HepG2 (cell line): ENCODE measurements around the gene NUBP2. TPM values are rescaled to one million over a fixed set of nuclear protein-coding genes. Genes with fewer than 3 reads are reported as not detected.

Source experiments
- ATAC-seq: fragments of 200-7000 bp; cut with Tn5 transposase; 3 replicates; pipeline ENCODE4 v1.9.1; 2020; ENCODE audit warnings: mild to moderate bottlenecking, moderate library complexity
- BruUV-seq: library from RNA; stranded (reverse); fragments of 400-500 nt; replicated peaks from 2 replicates; lab custom pipeline; 2021; lab: Mats Ljungman, UMichigan
- CTCF ChIA-PET: fragments of 300-600 bp; formaldehyde crosslinking; extraction: SDS; loops from one replicate; lab custom pipeline; 2021; ENCODE audit warnings: low total read pairs, inconsistent platforms, low intra/inter-chr PET ratio; lab: Yijun Ruan, JAX
- POLR2A ChIA-PET: fragments of 350-600 bp; sonication (Branson Sonifier 250); formaldehyde crosslinking; loops from one replicate; lab custom pipeline; 2020; ENCODE audit warnings: antibody characterized with exemption, inconsistent platforms; lab: Yijun Ruan, JAX
- DNase-seq: peaks from one replicate; pipeline ENCODE4 v3.0.0-alpha.2; 2015; ENCODE audit warnings: low spot score
- FAIRE-seq: peaks from 3 replicates; lab custom pipeline; 2011; peaks lifted over from hg19 to GRCh38; lab: Jason Lieb, UNC
- H2AFZ ChIP-seq: one replicate; pipeline ENCODE4 v1.6.1; 2011; ENCODE audit warnings: low read length, inconsistent platforms
- H3K27ac ChIP-seq: fragments of 300-600 bp; 3 replicates; pipeline ENCODE4 v1.8.0; 2011; ENCODE audit warnings: mixed run types, mild to moderate bottlenecking, mixed read lengths, low read length, inconsistent platforms; ENCODE audit not compliant: insufficient read depth; ENCODE audit errors: extremely low read length
- H3K27me3 ChIP-seq, 2 experiments: fragments of 200-600 bp in 1 of 2; 2 replicates in 1 of 2; 3 replicates in 1 of 2; pipeline versions ENCODE4 v1.6.0 to v1.8.0; 2011; ENCODE audit warnings: low read length in 2 of 2, mild to moderate bottlenecking in 2 of 2, moderate library complexity in 2 of 2, inconsistent platforms in 1 of 2; ENCODE audit not compliant: insufficient read depth in 2 of 2, control insufficient read depth in 1 of 2
- H3K36me3 ChIP-seq, 2 experiments: fragments of 200-600 bp in 1 of 2; replicated peaks in 1 of 2; 2 replicates in 1 of 2; 3 replicates in 1 of 2; pipeline versions ENCODE4 v1.5.1 to v1.8.0; 2011; ENCODE audit warnings: low read length in 2 of 2, inconsistent platforms in 1 of 2; ENCODE audit not compliant: insufficient read depth in 2 of 2, control insufficient read depth in 1 of 2
- H3K4me1 ChIP-seq: 2 replicates; pipeline ENCODE4 v1.5.1; 2012; ENCODE audit warnings: low read length, inconsistent platforms; ENCODE audit not compliant: insufficient read depth
- H3K4me2 ChIP-seq: 2 replicates; pipeline ENCODE4 v1.6.0; 2011; ENCODE audit warnings: low read depth, low read length, inconsistent platforms
- H3K4me3 ChIP-seq, 3 experiments: fragments of 200-600 bp in 1 of 3; sonication (generic), shearing (Covaris generic) in 1 of 3; replicated peaks in 1 of 3; 2 replicates each; pipeline ENCODE4 v1.5.1; 2011 to 2016; ENCODE audit warnings: low read length in 3 of 3, inconsistent platforms in 2 of 3, low read depth in 2 of 3, mild to moderate bottlenecking in 2 of 3, control low read depth in 1 of 3, mixed read lengths in 1 of 3; ENCODE audit not compliant: insufficient read depth in 1 of 3
- H3K79me2 ChIP-seq: one replicate; pipeline ENCODE4 v1.6.1; 2011; ENCODE audit warnings: low read length, inconsistent platforms; ENCODE audit not compliant: insufficient read depth
- H3K9ac ChIP-seq: 2 replicates; pipeline ENCODE4 v1.6.0; 2011; ENCODE audit warnings: mild to moderate bottlenecking, low read depth, low read length, inconsistent platforms; ENCODE audit not compliant: insufficient read depth
- H3K9me3 ChIP-seq: 2 replicates; pipeline ENCODE4 v1.5.1; 2012; ENCODE audit warnings: mild to moderate bottlenecking, low read length
- H4K20me1 ChIP-seq: 2 replicates; pipeline ENCODE4 v1.6.0; 2011; ENCODE audit warnings: inconsistent platforms, mild to moderate bottlenecking, low read length, moderate library complexity; ENCODE audit not compliant: insufficient read depth
- BCL6 ChIP-seq: IDR thresholded peaks from 2 replicates; pipeline ENCODE4 v1.6.1; 2016; ENCODE audit warnings: missing genetic modification reagents, missing compliant biosample characterization
- CC2D1A ChIP-seq: sonication (generic); formaldehyde crosslinking; IDR thresholded peaks from 2 replicates; pipeline ENCODE4 v1.8.1; 2023; ENCODE audit warnings: mild to moderate bottlenecking, missing genetic modification reagents
- DNMT3B ChIP-seq: conservative IDR thresholded peaks from 2 replicates; pipeline ENCODE4 v1.6.1; 2016; ENCODE audit warnings: missing biosample characterization, control low read depth
- LCORL ChIP-seq, 2 experiments: fragments of 450-650 bp in 1 of 2; sonication (generic) in 1 of 2; formaldehyde crosslinking in 1 of 2; IDR thresholded peaks; 2 replicates each; pipeline versions ENCODE4 v1.5.0 to v1.6.1; 2017 to 2020; ENCODE audit warnings: antibody characterized with exemption in 1 of 2, missing genetic modification reagents in 1 of 2
- MTF2 ChIP-seq: sonication (generic); formaldehyde crosslinking; IDR thresholded peaks from 2 replicates; pipeline ENCODE4 v1.5.0; 2020; ENCODE audit warnings: missing genetic modification reagents, borderline replicate concordance
- NFKB2 ChIP-seq: sonication (generic); formaldehyde crosslinking; IDR thresholded peaks from 2 replicates; pipeline ENCODE4 v1.4.0; 2020; ENCODE audit warnings: missing genetic modification reagents, borderline replicate concordance
- SMAD3 ChIP-seq: sonication (generic); formaldehyde crosslinking; IDR thresholded peaks from 2 replicates; pipeline ENCODE4 v1.4.0; 2020; ENCODE audit warnings: missing genetic modification reagents
- SP4 ChIP-seq: sonication (generic); formaldehyde crosslinking; IDR thresholded peaks from 2 replicates; pipeline ENCODE4 v1.8.1; 2023; ENCODE audit warnings: mild to moderate bottlenecking, missing genetic modification reagents
- ZFP90 ChIP-seq: sonication (generic); formaldehyde crosslinking; IDR thresholded peaks from 2 replicates; pipeline ENCODE4 v1.8.0; 2022; ENCODE audit warnings: missing genetic modification reagents, mild to moderate bottlenecking, inconsistent platforms, borderline replicate concordance
- ZNF781 ChIP-seq: sonication (generic); formaldehyde crosslinking; IDR thresholded peaks from 2 replicates; pipeline ENCODE4 v1.5.1; 2020; ENCODE audit warnings: borderline replicate concordance, mild to moderate bottlenecking, missing genetic modification reagents; ENCODE audit errors: not compliant biosample characterization
- WGBS: methylation state at CpG from one replicate; pipeline ENCODE4 v1.1.6; 2017; ENCODE audit warnings: low lambda C conversion rate; 5-methylcytosine and 5-hydroxymethylcytosine counted together
- in situ Hi-C: cut with HindIII; loops from 2 replicates; pipeline ENCODE4 v1.10.0; 2017; ENCODE audit warnings: low pct_unique_long_range_greater_than_20kb; ENCODE audit not compliant: extremely low pct_ligation_motif_present
- intact Hi-C: fragments of 100-400 bp; cut with micrococcal nuclease; formaldehyde crosslinking; loops from one replicate; pipeline ENCODE4 v1.10.0; 2022; ENCODE audit not compliant: unreplicated experiment
- polyA plus RNA-seq, 8 experiments: library from polyadenylated mRNA; depleted of rRNA in 3 of 8; stranded (reverse) in 7 of 8; unstranded in 1 of 8; fragments of >200 nt; fragmentation: Illumina TruSeq in 4 of 8; extraction: Trizol in 4 of 8; gene quantifications; 2 replicates each; pipeline versions ENCODE4 v1.2.1 to v1.2.3, GENCODE V29; 2011 to 2016; ENCODE audit warnings: low read depth in 4 of 8, missing spikeins in 1 of 8, mixed read lengths in 1 of 8; ENCODE audit not compliant: insufficient read depth in 1 of 8
- total RNA-seq, 5 experiments: library from RNA; depleted of rRNA; stranded (reverse); fragments of >200 nt; fragmentation: Illumina TruSeq; extraction: Trizol; gene quantifications; 2 replicates each; pipeline ENCODE4 v1.2.3, GENCODE V29; 2016; ENCODE audit warnings: low read depth in 1 of 5
- TF ChIP-seq, protein P1 (sequence below): sonication (generic); formaldehyde crosslinking; IDR thresholded peaks from 2 replicates; pipeline ENCODE4 v1.4.0; 2020; ENCODE audit warnings: low read depth, missing genetic modification reagents
- TF ChIP-seq, protein P2 (sequence below): sonication (generic); formaldehyde crosslinking; IDR thresholded peaks from 2 replicates; pipeline ENCODE4 v1.4.0; 2020; ENCODE audit warnings: mild to moderate bottlenecking, missing genetic modification reagents
- TF ChIP-seq, protein P3 (sequence below): sonication (generic); formaldehyde crosslinking; IDR thresholded peaks from 2 replicates; pipeline ENCODE4 v1.8.0; 2022; ENCODE audit warnings: missing genetic modification reagents, mild to moderate bottlenecking, borderline replicate concordance
- TF ChIP-seq, protein P4 (sequence below): sonication (generic); formaldehyde crosslinking; IDR thresholded peaks from 2 replicates; pipeline ENCODE4 v1.8.1; 2023; ENCODE audit warnings: missing genetic modification reagents, inconsistent platforms, borderline replicate concordance

Gene NUBP2
- total and polyA plus RNA-seq, 2 of the 13 experiments (the other 11 are each of a cell fraction or from before 2014, with no cell fraction given): 25.7 to 61.5 TPM

DNA sequence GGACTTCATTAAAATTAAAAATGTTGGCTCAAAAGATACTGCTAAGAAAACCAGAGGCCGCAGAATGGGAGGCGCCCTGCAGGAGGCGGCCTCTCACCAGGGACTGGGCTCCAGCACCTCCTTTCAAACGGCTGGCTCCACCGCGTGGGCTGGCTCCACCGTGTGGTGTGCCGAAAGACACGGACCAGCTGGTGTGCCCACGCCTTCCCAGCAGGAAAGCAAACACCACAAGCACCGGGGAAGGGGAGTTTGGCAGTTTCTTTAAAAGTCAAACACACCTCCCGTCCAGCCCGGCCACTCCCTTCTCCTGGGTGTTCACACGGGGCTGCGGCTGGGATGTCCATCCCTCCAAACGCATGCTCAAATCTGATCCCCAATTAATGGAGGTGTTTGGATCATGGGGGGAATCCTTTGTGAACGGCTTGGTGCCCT is 30.0 kb downstream of the NUBP2 start:
- intact Hi-C loops: loop anchor here (1.0 to 5.0 kb wide), 3 partner anchors 18 to 40 kb away; partner anchors contain the start of genes EME2, MRPS34, NME3 and NUBP2
- ChIA-PET POLR2A (interaction anchor here (1.0 to 2.9 kb wide), 4 partner anchors 12 to 30 kb away, joined by 3 to 11 read pairs (median 4); partner anchors contain the start of genes NUBP2 and SPSB3), CTCF (interaction anchor here (0.6 to 1.8 kb wide), 6 partner anchors 11 to 120 kb away, joined by 3 to 11 read pairs (median 8); partner anchors contain the start of genes EME2, IGFALS, MRPS34 and NUBP2)
- peak; percentile 70 for DNase-seq
- no peak overlapping the region for H3K9ac ChIP-seq
- no peaks in the 10 kb centered on the region for H3K27me3 ChIP-seq
- peak; percentile 42 for FAIRE-seq
- WGBS: 38% methylated on average over 12 of the region's 17 CpGs
- peaks cover 5% of the 10 kb centered on the region; the same call in 1 of the 2 replicates for H4K20me1 ChIP-seq
- H3K9me3 ChIP-seq: no peaks in the 10 kb centered on the region
- peaks cover 10% of the 10 kb centered on the region for H3K4me1 ChIP-seq
- in situ Hi-C loops: no loop called here
- peaks cover 12 to 34% of the 10 kb centered on the region in 2 experiments; a peak in 4 of 5 replicates for H3K36me3 ChIP-seq
- H3K27ac ChIP-seq: no peak overlapping the region
- no TSS peak for BruUV-seq
- no peak overlapping the region for H2AFZ ChIP-seq
- peak; percentile 93 for ATAC-seq
- peak overlapping the region; percentile 34; the same call in 1 of the 2 replicates for H3K4me2 ChIP-seq
- H3K4me3 ChIP-seq: no peak overlapping the region
- no peaks in the 10 kb centered on the region for H3K79me2 ChIP-seq
- peak; percentile 41; the same call in 1 of the 2 replicates for TF ChIP-seq BCL6
- TF ChIP-seq, protein P1, sequence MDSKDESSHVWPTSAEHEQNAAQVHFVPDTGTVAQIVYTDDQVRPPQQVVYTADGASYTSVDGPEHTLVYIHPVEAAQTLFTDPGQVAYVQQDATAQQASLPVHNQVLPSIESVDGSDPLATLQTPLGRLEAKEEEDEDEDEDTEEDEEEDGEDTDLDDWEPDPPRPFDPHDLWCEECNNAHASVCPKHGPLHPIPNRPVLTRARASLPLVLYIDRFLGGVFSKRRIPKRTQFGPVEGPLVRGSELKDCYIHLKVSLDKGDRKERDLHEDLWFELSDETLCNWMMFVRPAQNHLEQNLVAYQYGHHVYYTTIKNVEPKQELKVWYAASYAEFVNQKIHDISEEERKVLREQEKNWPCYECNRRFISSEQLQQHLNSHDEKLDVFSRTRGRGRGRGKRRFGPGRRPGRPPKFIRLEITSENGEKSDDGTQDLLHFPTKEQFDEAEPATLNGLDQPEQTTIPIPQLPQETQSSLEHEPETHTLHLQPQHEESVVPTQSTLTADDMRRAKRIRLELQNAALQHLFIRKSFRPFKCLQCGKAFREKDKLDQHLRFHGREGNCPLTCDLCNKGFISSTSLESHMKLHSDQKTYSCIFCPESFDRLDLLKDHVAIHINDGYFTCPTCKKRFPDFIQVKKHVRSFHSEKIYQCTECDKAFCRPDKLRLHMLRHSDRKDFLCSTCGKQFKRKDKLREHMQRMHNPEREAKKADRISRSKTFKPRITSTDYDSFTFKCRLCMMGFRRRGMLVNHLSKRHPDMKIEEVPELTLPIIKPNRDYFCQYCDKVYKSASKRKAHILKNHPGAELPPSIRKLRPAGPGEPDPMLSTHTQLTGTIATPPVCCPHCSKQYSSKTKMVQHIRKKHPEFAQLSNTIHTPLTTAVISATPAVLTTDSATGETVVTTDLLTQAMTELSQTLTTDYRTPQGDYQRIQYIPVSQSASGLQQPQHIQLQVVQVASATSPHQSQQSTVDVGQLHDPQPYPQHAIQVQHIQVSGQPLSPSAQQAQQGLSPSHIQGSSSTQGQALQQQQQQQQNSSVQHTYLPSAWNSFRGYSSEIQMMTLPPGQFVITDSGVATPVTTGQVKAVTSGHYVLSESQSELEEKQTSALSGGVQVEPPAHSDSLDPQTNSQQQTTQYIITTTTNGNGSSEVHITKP (CRISPR knock-in tag): no peak
- TF ChIP-seq, protein P2, sequence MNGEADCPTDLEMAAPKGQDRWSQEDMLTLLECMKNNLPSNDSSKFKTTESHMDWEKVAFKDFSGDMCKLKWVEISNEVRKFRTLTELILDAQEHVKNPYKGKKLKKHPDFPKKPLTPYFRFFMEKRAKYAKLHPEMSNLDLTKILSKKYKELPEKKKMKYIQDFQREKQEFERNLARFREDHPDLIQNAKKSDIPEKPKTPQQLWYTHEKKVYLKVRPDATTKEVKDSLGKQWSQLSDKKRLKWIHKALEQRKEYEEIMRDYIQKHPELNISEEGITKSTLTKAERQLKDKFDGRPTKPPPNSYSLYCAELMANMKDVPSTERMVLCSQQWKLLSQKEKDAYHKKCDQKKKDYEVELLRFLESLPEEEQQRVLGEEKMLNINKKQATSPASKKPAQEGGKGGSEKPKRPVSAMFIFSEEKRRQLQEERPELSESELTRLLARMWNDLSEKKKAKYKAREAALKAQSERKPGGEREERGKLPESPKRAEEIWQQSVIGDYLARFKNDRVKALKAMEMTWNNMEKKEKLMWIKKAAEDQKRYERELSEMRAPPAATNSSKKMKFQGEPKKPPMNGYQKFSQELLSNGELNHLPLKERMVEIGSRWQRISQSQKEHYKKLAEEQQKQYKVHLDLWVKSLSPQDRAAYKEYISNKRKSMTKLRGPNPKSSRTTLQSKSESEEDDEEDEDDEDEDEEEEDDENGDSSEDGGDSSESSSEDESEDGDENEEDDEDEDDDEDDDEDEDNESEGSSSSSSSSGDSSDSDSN: peak; percentile 54
- TF ChIP-seq LCORL (IDR thresholded peaks at IDR 0.05): no peak
- TF ChIP-seq LCORL (CRISPR knock-in tag; IDR thresholded peaks at IDR 0.05): no peak
- TF ChIP-seq, protein P3, sequence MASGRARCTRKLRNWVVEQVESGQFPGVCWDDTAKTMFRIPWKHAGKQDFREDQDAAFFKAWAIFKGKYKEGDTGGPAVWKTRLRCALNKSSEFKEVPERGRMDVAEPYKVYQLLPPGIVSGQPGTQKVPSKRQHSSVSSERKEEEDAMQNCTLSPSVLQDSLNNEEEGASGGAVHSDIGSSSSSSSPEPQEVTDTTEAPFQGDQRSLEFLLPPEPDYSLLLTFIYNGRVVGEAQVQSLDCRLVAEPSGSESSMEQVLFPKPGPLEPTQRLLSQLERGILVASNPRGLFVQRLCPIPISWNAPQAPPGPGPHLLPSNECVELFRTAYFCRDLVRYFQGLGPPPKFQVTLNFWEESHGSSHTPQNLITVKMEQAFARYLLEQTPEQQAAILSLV (CRISPR knock-in tag): no peak
- TF ChIP-seq MTF2: no peak
- no peak for TF ChIP-seq ZNF781 (CRISPR knock-in tag)
- TF ChIP-seq CC2D1A (CRISPR knock-in tag): no peak
- TF ChIP-seq SP4: peak; percentile 29; the same call in 1 of the 2 replicates
- TF ChIP-seq SMAD3 (CRISPR knock-in tag): no peak
- peak; percentile 58; the same call in 1 of the 2 replicates for TF ChIP-seq NFKB2
- 0 out of 2 replicates have a peak, but pooled peaks have one; percentile 44 for TF ChIP-seq ZFP90
- TF ChIP-seq DNMT3B (CRISPR knock-in tag): no peak
- TF ChIP-seq, protein P4, sequence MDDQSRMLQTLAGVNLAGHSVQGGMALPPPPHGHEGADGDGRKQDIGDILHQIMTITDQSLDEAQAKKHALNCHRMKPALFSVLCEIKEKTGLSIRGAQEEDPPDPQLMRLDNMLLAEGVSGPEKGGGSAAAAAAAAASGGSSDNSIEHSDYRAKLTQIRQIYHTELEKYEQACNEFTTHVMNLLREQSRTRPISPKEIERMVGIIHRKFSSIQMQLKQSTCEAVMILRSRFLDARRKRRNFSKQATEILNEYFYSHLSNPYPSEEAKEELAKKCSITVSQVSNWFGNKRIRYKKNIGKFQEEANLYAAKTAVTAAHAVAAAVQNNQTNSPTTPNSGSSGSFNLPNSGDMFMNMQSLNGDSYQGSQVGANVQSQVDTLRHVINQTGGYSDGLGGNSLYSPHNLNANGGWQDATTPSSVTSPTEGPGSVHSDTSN (CRISPR knock-in tag): no peak
